CD14-positive monocyte (primary cell): Measurements from ENCODE around the gene RCOR1. TPM values are rescaled to one million over a fixed set of nuclear protein-coding genes. Genes with fewer than 3 reads are reported as not detected.

Source experiments
- DNase-seq, 3 donors: peaks; one replicate each; pipeline ENCODE4 v3.0.0-alpha.2; 2011 to 2022
- H2AFZ ChIP-seq: 2 replicates; pipeline ENCODE4 v1.6.0; 2012; ENCODE audit warnings: mild to moderate bottlenecking, low read depth, low read length, inconsistent platforms; ENCODE audit not compliant: insufficient read depth, poor library complexity, severe bottlenecking
- H3K27ac ChIP-seq, 2 donors: 1 replicate in 1 of 2; 2 replicates in 1 of 2; pipeline ENCODE4 v1.5.1; 2012 to 2013; ENCODE audit warnings: low read length in 2 of 2, control low read depth in 1 of 2, inconsistent platforms in 1 of 2, low read depth in 1 of 2, mild to moderate bottlenecking in 1 of 2
- H3K27me3 ChIP-seq, 2 donors: one replicate each; pipeline versions ENCODE4 v1.6.0 to v1.6.1; 2011 to 2013; ENCODE audit warnings: low read length in 2 of 2; ENCODE audit not compliant: control insufficient read depth in 2 of 2, insufficient read depth in 2 of 2
- H3K36me3 ChIP-seq, 2 donors: replicated peaks in 1 of 2; 1 replicate in 1 of 2; 2 replicates in 1 of 2; pipeline versions ENCODE4 v1.5.1 to v1.6.1; 2012 to 2013; ENCODE audit warnings: low read length in 2 of 2, control low read depth in 1 of 2, inconsistent platforms in 1 of 2, mild to moderate bottlenecking in 1 of 2; ENCODE audit not compliant: insufficient read depth in 2 of 2, control insufficient read depth in 1 of 2
- H3K4me1 ChIP-seq, 2 donors: 1 replicate in 1 of 2; 2 replicates in 1 of 2; pipeline versions ENCODE4 v1.5.1 to v1.6.1; 2012 to 2013; ENCODE audit warnings: low read length in 2 of 2, control low read depth in 1 of 2, inconsistent platforms in 1 of 2, mild to moderate bottlenecking in 1 of 2, moderate library complexity in 1 of 2; ENCODE audit not compliant: insufficient read depth in 2 of 2, control insufficient read depth in 1 of 2
- H3K4me2 ChIP-seq: replicated peaks from 2 replicates; pipeline ENCODE3; 2012; ENCODE audit warnings: low read length, moderate library complexity, mild to moderate bottlenecking; ENCODE audit not compliant: poor library complexity, severe bottlenecking; ENCODE audit errors: extremely low read depth
- H3K4me3 ChIP-seq, 3 experiments: fragments of 200-600 bp in 1 of 3; sonication (generic) in 1 of 3; replicated peaks in 1 of 3; 1 replicate in 2 of 3; 2 replicates in 1 of 3; pipeline ENCODE4 v1.5.1; 2011 to 2013; ENCODE audit warnings: low read length in 3 of 3, mild to moderate bottlenecking in 3 of 3, control low read depth in 2 of 3, low read depth in 2 of 3, inconsistent platforms in 1 of 3, moderate library complexity in 1 of 3
- H3K79me2 ChIP-seq: 2 replicates; pipeline ENCODE4 v1.6.0; 2012; ENCODE audit warnings: mild to moderate bottlenecking, control low read depth, inconsistent platforms, low read length, moderate library complexity; ENCODE audit not compliant: insufficient read depth
- H3K9ac ChIP-seq: 2 replicates; pipeline ENCODE4 v1.6.0; 2017; ENCODE audit warnings: low read length, mild to moderate bottlenecking; ENCODE audit not compliant: insufficient read depth, poor library complexity, severe bottlenecking
- H3K9me3 ChIP-seq, 2 donors: replicated peaks in 1 of 2; 1 replicate in 1 of 2; 2 replicates in 1 of 2; pipeline versions ENCODE4 v1.5.1 to v1.6.1; 2012 to 2013; ENCODE audit warnings: low read length in 2 of 2, control low read depth in 1 of 2; ENCODE audit not compliant: control insufficient read depth in 1 of 2, insufficient read depth in 1 of 2
- H4K20me1 ChIP-seq: 2 replicates; pipeline ENCODE4 v1.6.0; 2012; ENCODE audit warnings: mild to moderate bottlenecking, low read length, control low read depth, moderate library complexity; ENCODE audit not compliant: insufficient read depth
- H3K27ac Mint-ChIP-seq, 7 donors: one replicate each; pipeline ENCODE4 v1.8.0; 2020; ENCODE audit warnings: mild to moderate bottlenecking in 7 of 7, mixed read lengths in 7 of 7, moderate library complexity in 6 of 7, inconsistent platforms in 2 of 7
- H3K27me3 Mint-ChIP-seq, 3 donors: one replicate each; pipeline ENCODE4 v1.8.0; 2021 to 2022; ENCODE audit warnings: low read depth in 3 of 3, mild to moderate bottlenecking in 3 of 3, mixed read lengths in 3 of 3, moderate library complexity in 3 of 3, inconsistent platforms in 1 of 3
- H3K36me3 Mint-ChIP-seq, 2 donors: one replicate each; pipeline ENCODE4 v1.8.0; 2020; ENCODE audit warnings: mixed read lengths in 2 of 2, inconsistent platforms in 1 of 2, mild to moderate bottlenecking in 1 of 2
- H3K4me1 Mint-ChIP-seq: one replicate; pipeline ENCODE4 v1.8.0; 2020; ENCODE audit warnings: mild to moderate bottlenecking, mixed read lengths
- H3K4me3 Mint-ChIP-seq, 2 donors: one replicate each; pipeline ENCODE4 v1.8.0; 2020; ENCODE audit warnings: mild to moderate bottlenecking in 2 of 2, mixed read lengths in 2 of 2, moderate library complexity in 1 of 2
- H3K9me3 Mint-ChIP-seq, 7 donors: one replicate each; pipeline ENCODE4 v1.8.0; 2020 to 2022; ENCODE audit warnings: mixed read lengths in 7 of 7, mild to moderate bottlenecking in 6 of 7, moderate library complexity in 6 of 7, inconsistent platforms in 2 of 7
- WGBS: methylation state at CpG from one replicate; pipeline ENCODE4 v1.1.5; 2013; ENCODE audit warnings: missing lambda C conversion rate; ENCODE audit not compliant: insufficient coverage; 5-methylcytosine and 5-hydroxymethylcytosine counted together
- intact Hi-C, 2 donors: fragments of 100-400 bp; cut with micrococcal nuclease; formaldehyde crosslinking; loops; one replicate each; pipeline versions ENCODE4 v1.15.0 to v1.15.1; 2023
- polyA plus RNA-seq, 3 donors: library from polyadenylated mRNA; depleted of rRNA in 1 of 3; unstranded in 2 of 3; stranded (reverse) in 1 of 3; fragments of 300-500 nt in 2 of 3; fragments of >200 nt in 1 of 3; fragmentation: Illumina TruSeq in 2 of 3; gene quantifications; 1 replicate in 2 of 3; 2 replicates in 1 of 3; pipeline ENCODE4 v1.2.3, GENCODE V29; 2012 to 2021
- TF ChIP-seq, protein P1 (sequence below): fragments of 200-600 bp; IDR thresholded peaks from one replicate; pipeline ENCODE4 v1.8.0; 2022; ENCODE audit warnings: antibody characterized with exemption, mild to moderate bottlenecking

The RCOR1 gene
- polyA plus RNA-seq, 3 donors: 2.1 to 36.6 (median 2.3) TPM

DNA sequence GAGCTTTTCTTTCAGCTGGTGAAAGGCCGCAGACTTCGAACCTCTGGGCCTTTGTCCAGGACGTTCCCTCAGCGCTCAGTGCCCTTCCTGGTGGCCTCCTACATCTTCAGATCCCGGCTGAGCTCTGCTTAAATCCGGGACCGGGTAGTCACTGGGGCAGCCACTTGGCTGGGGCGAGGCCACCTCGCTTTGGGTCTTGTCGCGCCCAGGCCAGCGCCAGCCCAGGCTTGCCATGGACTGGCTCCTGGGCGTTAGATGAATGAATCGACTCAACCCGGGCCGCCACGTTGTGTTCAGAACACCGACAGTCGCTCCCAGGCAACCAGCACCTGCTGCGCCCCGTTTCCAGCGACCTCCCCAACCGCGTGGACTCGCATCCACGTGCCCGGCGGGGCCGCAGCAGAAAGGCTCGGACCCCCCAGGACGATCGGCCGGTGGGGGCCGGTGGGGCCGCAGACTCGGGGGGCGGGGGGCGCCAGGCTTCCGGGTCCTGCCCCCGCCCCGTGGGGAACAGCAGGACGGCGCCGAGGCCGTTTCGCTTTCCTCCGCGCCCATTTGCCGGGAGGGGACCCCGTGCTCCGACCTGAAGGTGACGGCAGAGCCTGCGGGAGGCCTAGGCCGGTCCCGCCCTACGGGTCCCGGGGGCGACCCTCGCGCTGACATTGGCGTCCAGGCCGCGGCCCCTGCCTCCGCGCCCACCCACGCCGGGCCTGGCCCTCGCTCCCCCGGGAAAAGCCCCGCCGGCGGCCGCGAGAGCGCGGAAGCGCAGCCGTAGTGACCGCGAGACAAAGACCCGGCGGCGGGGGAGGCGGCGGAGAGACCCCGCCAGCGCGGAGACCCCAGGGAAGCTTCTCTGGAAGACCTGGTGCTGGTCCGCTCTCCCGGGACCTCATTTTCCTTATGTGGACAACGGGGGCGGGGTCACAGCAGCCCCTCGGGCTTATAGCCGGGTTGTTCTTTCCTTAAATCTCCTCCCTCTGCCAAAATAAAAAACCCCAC lies 37.3 kb upstream of the RCOR1 start:
- Histone ChIP-seq H3K4me2 (peak overlapping the region; percentile 86), H4K20me1 (no peaks in the 10 kb centered on the region), H3K4me3 (peak overlapping the region; percentile 55 to 79 (median 59)), H3K27ac (peak overlapping the region in 1 of 2 donors; percentile 74), H3K4me1 (peaks cover 9 to 29% of the 10 kb centered on the region in 2 donors), H3K79me2 (no peaks in the 10 kb centered on the region), H3K36me3 (no peaks in the 10 kb centered on the region), H2AFZ (peak overlapping the region; percentile 99), H3K9ac (peak overlapping the region; percentile 87), H3K9me3 (no peaks in the 10 kb centered on the region), H3K27me3 (no peaks in the 10 kb centered on the region)
- TF ChIP-seq, protein P1, sequence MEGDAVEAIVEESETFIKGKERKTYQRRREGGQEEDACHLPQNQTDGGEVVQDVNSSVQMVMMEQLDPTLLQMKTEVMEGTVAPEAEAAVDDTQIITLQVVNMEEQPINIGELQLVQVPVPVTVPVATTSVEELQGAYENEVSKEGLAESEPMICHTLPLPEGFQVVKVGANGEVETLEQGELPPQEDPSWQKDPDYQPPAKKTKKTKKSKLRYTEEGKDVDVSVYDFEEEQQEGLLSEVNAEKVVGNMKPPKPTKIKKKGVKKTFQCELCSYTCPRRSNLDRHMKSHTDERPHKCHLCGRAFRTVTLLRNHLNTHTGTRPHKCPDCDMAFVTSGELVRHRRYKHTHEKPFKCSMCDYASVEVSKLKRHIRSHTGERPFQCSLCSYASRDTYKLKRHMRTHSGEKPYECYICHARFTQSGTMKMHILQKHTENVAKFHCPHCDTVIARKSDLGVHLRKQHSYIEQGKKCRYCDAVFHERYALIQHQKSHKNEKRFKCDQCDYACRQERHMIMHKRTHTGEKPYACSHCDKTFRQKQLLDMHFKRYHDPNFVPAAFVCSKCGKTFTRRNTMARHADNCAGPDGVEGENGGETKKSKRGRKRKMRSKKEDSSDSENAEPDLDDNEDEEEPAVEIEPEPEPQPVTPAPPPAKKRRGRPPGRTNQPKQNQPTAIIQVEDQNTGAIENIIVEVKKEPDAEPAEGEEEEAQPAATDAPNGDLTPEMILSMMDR: no peak
- Mint-ChIP-seq H3K4me3 (peak overlapping the region; percentile 77 to 80), H3K27me3 (peaks cover 6% of the 10 kb centered on the region in 3 donors), H3K4me1 (peaks cover 7% of the 10 kb centered on the region), H3K36me3 (no peaks in the 10 kb centered on the region), H3K27ac (peak overlapping the region in 5 of 7 donors; percentile 42 to 79 (median 69)), H3K9me3 (peaks cover 0 to 1% (median 0%) of the 10 kb centered on the region in 7 donors)
- intact Hi-C loops: loop anchor here (5.0 kb wide), 1 partner anchor 37 kb away; the partner anchor contains the start of gene RCOR1 (in 2 of the 2)
- 6% methylated on average over 92 of the region's 94 CpGs for WGBS
- peak; percentile 46 to 48 (median 48) for DNase-seq

GRCh38 chr14:102556098-102556677 lies 36.3 kb upstream of the RCOR1 start:
- no peak overlapping the region for H3K27ac ChIP-seq
- TF ChIP-seq, protein P1: no peak
- H4K20me1 ChIP-seq: no peaks in the 10 kb centered on the region
- Mint-ChIP-seq H3K27me3 (peaks cover 2 to 6% (median 3%) of the 10 kb centered on the region in 3 donors), H3K4me3 (no peak overlapping the region), H3K27ac (no peak overlapping the region), H3K9me3 (peaks cover 0 to 4% (median 0%) of the 10 kb centered on the region in 7 donors), H3K36me3 (no peaks in the 10 kb centered on the region), H3K4me1 (peaks cover 13% of the 10 kb centered on the region)
- no peaks in the 10 kb centered on the region for H3K9me3 ChIP-seq
- H3K4me1 ChIP-seq: peaks cover 18 to 40% of the 10 kb centered on the region in 2 donors
- no peak for DNase-seq
- H3K36me3 ChIP-seq: no peaks in the 10 kb centered on the region
- H3K27me3 ChIP-seq: no peaks in the 10 kb centered on the region
- no peak overlapping the region for H3K4me3 ChIP-seq
- no peak overlapping the region for H3K9ac ChIP-seq
- WGBS: 98% methylated on average over 8 of the region's 14 CpGs
- no peaks in the 10 kb centered on the region for H3K79me2 ChIP-seq
- peak overlapping the region; percentile 86 for H3K4me2 ChIP-seq
- intact Hi-C loops: loop anchor here (5.0 kb wide), 1 partner anchor 36 kb away; the partner anchor contains the start of gene RCOR1 (in 2 of the 2)
- no peak overlapping the region for H2AFZ ChIP-seq
